GM21367 (cell line): Measurements from ENCODE around the gene APOBEC3H.
A peak's percentile ranks its signal among the peaks of the same experiment; 100 is the strongest.
"Not testable (repeated sequence)": the region's sequence is repeated elsewhere in the genome, so short reads cannot be mapped to it uniquely, and the experiment has no call there.

Experiments
- ATAC-seq: cut with Tn5 transposase; IDR thresholded peaks from one replicate; pipeline ENCODE4 v1.9.1; 2021; ENCODE audit not compliant: unreplicated experiment

Gene APOBEC3H

DNA sequence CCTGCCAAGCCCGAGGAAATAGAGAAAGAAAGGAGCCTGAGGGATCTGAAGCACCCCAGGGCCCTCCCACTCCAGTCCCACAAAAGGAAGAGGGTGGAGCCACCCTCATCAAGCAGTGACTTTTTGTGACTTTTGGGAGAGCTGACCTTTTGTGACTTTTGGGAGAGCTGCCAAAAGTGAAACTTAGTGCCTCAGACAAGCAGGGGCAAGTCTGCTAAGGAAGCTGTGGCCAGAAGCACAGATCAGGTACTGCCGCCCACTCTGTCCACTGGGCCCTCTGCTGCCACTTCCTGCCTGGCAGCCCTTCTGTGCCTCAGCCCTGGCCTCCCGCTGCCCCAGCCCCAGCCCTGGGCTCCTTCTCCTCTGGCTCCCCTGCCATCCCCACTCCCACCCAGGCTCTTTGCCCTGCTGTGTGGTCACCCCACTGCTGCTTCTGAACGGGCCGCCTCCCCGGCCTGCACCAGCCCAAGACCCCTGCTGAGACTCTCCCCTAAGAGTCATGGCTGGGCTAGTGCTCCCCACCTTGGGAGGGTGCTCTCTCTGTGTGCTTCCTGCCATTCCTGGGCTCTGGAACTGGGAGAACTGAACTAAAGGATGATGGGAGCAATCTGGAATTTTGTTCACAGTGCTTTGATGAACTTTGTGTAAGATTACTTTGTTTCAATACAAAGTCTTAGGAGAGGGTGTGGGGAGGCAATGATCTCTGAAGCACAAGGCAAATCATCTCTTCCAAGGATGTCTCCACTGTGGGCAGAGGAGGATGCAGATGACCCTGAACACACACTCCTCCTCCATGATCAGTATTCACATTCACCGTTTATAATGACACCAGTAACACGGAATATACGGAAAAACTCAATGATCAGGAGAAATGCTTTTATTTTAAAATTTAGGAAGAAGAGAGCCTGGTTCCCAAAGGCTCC is at the start of gene APOBEC3H:
Gene APOBEC3H (plus strand): TSS at position 147 of the 923 bp plus-strand sequence. CDS start 3,035 bp downstream, outside the sequence.
- ATAC-seq, result no peak

DNA sequence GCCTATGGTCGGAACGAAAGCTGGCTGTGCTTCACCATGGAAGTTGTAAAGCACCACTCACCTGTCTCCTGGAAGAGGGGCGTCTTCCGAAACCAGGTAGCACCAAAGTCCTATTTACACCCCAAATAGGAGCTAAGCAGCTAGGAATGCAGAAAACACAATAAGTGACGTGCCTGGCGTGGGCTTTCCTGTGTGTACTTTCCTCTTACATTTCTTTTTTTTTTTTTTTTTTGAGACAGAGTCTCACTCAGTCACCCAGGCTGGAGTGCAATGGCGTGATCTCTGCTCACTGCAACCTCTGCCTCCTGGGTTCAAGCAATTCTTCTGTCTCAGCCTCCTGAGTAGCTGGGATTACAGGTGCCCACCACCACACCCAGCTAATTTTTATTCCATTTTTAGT is 47.6 kb upstream of the APOBEC3H start:
- not testable (repeated sequence) for ATAC-seq

DNA sequence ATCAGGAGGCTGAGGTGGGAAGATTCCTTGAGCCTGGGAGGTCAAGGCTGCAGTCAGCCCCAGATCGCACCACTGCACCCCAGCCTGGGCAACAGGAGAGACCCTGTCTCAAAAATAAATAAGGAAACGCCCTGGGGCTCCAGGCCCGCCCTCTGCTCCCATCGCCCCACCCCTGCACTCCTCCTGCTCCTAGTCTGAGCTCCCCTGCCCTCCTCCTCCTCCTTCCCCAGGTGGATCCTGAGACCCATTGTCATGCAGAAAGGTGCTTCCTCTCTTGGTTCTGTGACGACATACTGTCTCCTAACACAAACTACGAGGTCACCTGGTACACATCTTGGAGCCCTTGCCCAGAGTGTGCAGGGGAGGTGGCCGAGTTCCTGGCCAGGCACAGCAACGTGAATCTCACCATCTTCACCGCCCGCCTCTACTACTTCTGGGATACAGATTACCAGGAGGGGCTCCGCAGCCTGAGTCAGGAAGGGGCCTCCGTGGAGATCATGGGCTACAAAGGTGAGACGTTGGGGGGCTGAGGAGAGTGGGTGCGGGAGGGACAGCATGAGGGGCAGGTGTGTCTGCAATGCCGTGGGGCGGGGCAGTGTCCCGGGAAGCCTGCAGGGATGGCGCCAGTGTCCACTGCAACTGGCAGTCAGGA is 45.1 kb upstream of the APOBEC3H start:
- ATAC-seq, result not testable (repeated sequence)

DNA sequence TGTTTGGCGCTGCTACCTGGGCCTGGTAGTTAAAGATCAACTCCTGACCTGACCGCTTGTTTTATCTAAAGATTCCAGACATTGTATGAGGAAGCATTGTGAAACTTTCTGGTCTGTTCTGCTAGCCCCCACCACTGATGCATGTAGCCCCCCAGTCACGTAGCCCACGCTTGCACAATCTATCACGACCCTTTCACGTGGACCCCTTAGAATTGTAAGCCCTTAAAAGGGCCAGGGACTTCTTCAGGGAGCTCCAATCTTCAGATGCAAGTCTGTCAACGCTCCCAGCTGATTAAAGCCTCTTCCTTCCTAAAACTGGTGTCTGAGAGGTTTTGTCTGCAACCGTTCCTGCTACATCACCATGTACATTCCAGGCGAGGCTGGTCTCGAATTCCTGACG is 41.4 kb upstream of the APOBEC3H start:
- no peak for ATAC-seq

DNA sequence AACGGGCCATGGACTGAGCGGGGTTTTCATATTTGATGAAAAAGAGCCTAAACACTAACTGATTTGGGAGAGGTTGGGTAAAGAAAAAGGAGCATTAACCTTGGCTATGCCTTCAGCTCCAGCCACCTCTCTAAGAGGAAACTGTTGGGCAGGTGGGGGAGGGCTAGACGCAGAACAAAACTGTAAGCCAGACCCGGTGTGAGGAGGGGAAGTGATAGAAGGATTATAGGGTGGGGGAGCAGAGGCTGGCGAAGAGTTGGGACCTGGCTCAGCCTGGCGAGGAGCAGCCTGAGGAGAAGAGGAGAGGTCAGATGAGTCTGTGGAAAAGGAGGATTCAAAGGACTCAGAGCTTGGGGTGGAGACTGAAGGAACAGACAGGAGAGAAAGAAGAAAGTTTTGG is 35.8 kb upstream of the APOBEC3H start:
- not testable (repeated sequence) for ATAC-seq

DNA sequence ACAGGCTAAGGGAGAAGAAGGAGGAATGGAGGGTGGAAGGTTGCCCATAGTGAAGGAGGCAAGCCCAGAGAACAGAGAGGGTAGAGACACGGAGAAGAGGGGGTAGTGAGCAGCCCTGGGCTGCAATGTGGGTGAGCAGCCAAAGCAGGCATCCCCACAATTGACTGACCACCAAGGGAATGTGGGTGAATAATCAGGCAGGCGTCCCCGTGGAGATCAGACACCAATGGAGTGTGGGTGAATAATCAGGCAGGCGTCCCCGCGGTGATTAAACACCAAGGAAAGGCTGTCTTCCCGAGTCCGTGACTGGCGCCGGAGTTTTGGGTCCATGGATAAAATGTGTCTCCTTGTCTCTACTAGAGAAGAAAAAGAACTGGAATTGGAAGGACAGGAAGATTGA is 35.1 kb upstream of the APOBEC3H start:
- not testable (repeated sequence) for ATAC-seq

DNA sequence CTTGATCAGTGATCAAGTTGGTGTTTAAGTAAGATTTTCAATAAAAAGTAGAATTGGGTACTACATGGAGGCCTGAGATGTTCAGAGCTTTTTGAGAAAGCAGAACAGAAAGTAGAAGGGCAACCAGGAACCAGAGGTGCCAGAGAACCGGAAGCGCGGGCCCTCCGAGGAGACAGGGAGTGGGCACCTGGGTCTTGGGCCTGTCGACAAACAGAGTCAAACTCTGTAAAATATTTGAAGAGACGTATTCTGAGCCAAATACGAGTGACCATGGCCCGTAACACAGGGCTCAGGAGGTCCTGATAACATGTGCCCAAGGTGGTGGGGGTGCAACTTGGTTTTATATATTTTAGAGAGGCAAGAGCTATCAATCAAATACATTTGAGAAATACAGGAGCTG is 33.1 kb upstream of the APOBEC3H start:
- ATAC-seq, result not testable (repeated sequence)

DNA sequence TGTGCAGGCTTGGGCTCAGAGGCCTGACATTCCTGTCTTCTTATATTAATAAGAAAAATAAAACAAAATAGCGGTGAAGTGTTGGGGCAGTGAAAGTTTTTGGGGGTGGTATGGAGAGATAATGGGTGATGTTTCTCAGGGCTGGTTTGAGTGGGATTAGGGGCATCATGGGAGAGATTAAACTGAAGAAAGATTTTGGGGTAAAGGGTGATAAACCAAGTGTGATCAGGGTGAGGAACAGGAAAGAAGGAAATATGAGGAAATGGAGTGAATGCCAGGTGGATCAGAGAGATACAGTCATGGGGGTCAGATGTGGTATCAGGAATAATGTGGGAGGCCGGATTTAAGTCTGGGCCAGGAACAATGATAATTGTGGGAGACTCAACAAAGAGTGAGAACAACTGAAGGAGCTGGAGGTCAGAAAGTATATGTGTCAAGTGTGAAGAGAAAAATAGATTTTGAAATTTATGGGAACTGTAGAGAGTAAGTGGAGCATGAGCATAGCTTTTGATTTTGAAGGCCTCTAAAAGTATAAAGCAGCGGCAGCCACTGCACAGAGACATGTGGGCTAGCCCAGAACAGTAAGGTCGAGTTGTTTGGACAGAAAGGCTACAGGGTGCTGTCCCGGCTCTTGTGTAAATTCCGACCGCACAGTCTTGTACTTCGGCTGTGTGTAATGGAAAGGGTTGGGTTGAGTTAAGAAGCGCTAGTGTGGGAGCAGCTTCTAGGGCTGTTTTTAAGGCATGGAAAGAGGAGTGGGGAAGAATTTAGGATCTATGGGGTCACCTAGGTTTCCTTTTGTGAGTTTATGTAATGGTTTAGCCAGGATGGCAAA is 30.4 kb upstream of the APOBEC3H start:
- not testable (repeated sequence) for ATAC-seq

DNA sequence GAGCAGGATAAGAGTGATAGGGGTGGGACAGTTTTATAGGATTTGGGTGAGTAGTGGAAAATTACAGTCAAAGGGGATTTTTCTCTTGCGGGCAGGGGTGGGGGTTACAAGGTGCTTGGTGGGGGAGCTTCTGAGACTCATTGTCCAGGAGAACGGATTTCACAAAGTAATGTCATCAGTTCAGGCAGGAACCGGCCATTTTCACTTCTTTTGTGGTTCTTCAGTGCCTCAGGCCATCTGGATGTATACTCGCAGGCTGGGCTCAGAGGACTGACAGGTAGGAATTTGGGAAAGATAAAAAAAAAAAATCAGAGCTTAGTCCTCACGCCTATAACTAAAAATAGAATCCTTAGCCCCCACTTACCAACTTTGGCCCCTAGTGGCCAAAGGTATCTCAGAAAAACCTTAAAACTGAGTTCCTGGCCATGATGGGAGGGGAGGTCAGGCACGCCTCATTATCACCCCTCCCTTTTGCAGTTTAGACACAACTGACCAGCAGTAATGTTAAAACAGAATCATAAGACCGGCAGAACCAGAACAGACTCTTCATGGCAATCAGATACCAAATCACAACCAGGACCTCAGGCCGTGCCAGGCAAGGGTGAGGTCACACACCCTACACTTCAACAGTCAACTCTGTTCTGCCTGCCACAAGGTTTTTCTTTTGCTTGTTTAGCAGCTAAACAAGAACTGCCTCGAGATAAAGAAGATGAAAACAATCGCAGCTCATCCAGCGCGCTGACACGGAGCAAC is 28.8 kb upstream of the APOBEC3H start:
- ATAC-seq, result no peak

DNA sequence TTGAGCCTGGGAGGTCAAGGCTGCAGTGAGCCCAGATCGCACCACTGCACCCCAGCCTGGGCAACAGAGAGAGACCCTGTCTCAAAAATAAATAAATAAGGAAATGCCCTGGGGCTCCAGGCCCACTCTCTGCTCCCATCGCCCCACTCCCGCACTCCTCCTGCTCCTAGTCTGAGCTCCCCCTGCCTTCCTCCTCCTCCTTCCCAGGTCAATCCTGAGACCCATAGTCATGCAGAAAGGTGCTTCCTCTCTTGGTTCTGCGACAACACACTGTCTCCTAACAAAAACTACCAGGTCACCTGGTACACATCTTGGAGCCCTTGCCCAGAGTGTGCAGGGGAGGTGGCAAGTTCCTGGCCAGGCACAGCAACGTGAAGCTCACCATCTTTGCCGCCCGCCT is 26.9 kb upstream of the APOBEC3H start:
- no peak for ATAC-seq

DNA sequence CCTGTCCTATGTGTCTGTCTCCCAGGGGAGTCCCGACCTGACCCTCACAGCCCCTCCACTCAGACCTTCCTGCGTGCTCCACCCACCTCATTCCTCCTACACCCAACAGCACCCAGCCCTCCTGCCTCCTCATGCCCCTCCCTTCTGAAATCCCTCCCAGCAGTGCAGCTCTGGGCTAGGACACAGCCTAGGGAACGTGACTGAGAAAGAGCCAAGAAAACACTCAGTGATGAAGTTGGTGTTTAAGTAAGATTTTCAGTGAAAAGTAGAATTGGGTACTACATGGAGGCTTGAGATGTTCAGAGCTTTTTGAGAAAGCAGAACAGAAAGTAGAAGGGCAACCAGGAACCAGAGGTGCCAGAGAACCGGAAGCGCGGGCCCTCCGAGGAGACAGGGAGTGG is 24.5 kb upstream of the APOBEC3H start:
- ATAC-seq, result not testable (repeated sequence)

DNA sequence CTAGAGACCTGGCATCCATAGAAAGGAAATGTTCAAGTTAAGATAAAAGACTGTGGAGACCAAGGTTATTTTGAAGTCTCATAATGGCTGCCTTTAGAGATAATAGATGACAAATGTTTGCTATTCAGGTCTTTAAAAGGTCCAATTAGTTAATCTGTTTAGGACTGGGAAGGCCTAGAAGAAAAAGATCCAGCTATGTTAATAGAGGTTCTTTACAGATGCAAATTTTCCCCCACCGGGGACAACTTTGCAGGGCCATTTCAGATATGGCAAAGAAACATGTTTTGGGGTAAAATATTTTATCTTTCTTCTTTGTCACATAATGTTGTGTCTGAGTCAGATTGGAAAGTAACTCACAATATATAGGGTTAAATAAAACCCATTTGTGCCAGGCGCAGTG is 23.1 kb upstream of the APOBEC3H start:
- ATAC-seq, result no peak

DNA sequence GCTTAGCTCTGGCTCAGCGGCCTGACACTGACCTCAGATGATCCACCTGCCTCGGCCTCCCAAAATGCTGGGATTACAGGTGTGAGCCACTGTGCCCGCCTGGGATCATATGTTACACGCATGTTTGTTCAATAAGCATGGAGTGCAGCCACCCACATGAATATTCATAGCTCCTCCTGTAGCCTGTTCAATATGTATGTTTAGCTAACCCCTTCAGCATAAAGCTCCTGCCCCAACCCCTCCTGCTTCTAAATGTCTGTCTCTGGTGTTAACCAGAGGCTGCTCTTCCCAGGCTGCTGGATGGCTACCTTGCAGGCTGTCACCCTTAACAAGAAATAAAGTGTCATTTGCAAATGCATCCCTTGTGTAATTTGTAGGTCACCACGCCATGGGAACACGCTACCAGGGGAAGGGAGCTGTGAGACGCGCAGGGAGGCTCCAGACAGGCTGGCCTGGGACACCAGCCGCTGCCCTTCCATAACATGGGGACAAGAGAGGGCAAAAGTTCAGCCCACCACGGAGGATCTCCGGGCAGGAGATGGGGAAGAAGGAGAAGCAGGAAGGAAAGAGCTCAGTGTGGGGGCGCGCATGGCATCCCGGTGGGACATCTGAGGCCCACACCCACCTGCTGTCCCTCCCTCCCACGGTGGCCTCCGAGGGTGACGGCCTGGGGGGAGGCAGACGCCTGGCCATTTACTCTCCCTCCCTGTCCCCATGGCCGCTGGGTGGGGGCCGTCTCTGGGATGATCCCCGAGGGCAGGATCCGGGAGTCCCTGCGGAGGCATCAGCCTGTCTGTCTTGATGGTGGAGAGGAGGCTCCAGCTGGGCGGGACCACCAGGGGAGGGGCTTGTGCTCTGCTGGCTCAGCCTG is 20.7 kb upstream of the APOBEC3H start:
- not testable (repeated sequence) for ATAC-seq

DNA sequence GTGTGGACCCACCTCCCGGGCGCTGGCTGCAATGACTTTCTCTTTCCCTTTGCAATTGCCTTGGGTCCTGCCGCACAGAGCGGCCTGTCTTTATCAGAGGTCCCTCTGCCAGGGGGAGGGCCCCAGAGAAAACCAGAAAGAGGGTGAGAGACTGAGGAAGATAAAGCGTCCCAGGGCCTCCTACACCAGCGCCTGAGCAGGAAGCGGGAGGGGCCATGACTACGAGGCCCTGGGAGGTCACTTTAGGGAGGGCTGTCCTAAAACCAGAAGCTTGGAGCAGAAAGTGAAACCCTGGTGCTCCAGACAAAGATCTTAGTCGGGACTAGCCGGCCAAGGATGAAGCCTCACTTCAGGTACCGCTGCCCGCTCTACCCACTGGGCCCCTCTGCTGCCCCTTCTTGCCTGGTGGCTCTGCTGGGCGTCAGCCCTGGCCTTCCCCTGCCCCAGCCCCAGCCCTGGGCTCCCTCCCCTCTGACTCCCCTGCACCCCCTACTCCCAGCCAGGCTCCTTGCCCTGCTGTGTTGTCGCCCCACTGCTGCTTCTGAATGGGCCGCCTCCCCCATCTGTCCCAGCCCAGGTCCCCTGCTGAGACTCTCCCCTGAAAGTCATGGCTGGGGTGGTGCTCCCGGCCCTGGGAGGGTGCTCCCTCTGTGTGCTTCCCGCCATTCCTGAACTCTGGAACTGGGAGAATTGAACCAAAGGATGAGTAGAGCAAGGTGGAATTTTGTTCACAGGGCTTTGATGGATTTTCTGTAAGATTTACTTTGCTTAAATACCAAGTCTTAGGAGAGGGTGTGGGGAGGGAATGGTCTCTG is 19.8 kb upstream of the APOBEC3H start, which contains the start of gene APOBEC3G:
Gene APOBEC3G (plus strand): TSS at position 250 of the 815 bp plus-strand sequence. CDS start 87 bp downstream, at position 337.
- ATAC-seq, result peak; percentile 53

DNA sequence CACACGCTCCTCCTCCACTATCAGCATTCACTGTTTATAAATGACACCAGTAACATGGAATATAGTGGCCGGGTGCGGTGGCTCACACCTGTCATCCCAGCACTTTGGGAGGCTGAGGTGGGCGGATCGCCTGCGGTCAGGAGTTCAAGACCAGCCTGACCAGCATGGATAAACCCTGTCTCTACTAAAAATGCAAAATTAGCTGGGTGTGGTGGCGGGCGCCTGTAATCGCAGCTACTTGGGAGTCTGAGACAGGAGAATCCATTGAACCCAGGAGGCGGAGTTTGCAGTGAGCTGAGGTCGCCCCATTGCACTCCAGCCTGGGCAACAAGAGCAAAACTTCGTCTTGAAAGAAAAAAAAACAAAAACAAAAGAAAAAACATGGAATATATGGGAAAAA is 19.1 kb upstream of the APOBEC3H start:
- ATAC-seq, result not testable (repeated sequence)

DNA sequence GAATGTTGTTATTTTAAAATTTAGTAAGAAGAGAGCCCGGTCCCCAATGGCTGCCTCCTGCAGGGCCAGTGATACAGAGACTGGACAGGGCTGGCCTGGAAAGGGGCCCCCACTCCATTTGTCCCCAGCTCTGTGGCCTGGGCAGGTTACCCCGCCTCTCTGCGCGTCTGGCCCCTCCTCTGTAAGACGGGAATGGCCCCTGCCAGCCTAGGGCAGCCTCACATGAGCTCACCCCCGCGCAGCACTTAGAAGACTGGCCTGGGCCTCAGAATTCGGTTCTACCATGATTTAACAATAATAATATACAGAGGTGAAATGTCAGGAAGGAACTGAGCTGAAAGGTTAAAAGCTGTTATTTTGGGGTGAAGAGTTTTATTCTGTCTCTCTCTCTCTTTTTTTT is 18.7 kb upstream of the APOBEC3H start:
- no peak for ATAC-seq

DNA sequence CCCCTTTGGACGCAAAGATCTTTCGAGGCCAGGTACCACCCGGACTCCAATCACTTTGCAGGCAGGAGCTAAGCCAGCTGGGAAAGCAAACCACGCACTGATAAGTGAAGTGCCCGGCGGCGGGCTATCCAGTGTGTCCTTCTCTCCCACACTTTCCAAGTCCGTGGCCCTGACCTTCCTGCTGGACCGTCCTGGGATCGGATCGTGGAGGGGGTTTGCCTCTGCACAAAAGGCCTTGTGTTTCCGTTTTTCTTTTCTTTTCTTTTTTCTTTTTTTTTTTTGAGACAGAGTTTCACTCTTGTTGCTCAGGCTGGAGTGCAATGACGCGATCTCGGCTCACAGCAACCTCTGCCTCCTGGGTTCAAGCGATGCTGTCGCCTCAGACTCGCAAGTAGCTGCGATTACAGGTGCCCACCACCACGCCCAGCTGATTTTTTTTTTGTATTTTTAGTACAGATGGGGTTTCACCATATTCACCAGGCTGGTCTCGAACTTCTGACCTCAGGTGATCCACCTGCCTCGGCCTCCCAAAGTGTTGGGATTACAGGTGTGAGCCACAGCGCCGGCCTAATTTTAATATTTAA is 17.9 kb upstream of the APOBEC3H start:
- ATAC-seq, result not testable (repeated sequence)

DNA sequence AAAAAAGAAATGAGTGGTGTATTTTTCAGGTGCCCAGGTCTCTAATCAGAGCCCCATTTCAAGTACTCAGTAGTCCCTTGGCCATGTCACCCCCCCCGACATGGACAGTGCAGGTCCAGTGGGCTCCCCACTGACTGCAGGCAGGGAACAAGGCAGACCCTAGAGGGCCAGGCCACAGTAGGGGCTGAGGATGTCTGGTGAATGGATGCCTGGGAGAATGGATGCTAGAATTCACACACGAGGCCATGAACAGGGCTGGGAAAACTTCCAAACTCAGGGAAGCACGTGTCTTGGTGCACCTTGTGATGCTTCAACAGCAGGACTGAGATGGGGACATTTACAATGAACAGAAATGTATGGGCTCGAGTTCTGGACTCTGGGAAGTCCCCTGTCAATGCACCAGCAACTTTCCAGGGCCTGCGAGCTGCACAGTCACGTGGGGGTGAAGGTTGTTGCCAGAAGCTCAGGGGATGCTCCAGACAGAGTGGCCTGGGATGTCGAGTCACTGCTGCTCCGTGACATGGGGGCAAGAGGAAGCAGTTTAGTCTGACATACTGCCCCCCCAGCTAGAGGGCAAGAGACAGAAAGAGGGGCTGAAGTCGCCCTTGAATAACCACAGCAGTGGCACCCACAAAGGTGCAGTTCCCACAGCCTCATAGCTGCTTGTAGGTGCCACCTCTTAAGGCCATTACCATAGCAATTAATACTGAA is 16.8 kb upstream of the APOBEC3H start:
- ATAC-seq, result no peak
